Measurements from ENCODE around the gene MDM1. TPM values are rescaled to one million over a fixed set of nuclear protein-coding genes. Genes with fewer than 3 reads are reported as not detected.

Gene MDM1
- total RNA-seq, 2 experiments from 2014 or later = 26.2 to 30.8 TPM

DNA sequence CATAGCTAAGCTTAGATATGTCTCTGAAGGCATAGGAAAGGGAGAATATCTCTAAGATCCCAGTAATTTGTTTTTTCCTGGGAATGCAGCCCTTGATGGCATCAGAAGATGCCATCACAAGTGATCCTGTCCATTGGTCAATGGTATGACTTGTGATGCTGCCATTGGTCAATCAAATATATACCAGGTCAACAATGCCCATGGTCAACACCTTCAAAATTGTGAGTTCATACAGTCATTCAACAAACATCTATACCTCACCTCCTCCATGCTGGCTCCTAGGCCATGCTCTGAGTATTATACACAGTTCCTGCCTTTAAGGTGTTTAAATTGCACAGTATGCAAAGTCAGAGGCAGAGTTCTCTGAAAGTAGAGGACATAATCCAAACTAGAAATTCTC, 59.4 kb downstream of the MDM1 start:
- no peak for DNase-seq (ENCODE audit: low spot score)
- ChIA-PET CTCF (ENCODE audit: unreplicated experiment) (no interaction called here), POLR2A (interaction anchor here (0.5 kb wide), 1 partner anchor 348 kb away, joined by 3 read pairs; no protein-coding TSS in a partner anchor)
- no peak overlapping the region for H3K4me3 ChIP-seq (ENCODE audit: low read depth, low read length, poor library complexity, severe bottlenecking)
- no peak overlapping the region for H2AFZ ChIP-seq (ENCODE audit: low read length)
- no peaks in the 10 kb centered on the region for H3K79me2 ChIP-seq (ENCODE audit: insufficient read depth, low read depth, low read length)
- intact Hi-C loops (cut with micrococcal nuclease; ENCODE audit: unreplicated experiment) = no loop called here
- H3K9me3 ChIP-seq (ENCODE audit: low read length) = no peaks in the 10 kb centered on the region
- TF ChIP-seq, protein P1, sequence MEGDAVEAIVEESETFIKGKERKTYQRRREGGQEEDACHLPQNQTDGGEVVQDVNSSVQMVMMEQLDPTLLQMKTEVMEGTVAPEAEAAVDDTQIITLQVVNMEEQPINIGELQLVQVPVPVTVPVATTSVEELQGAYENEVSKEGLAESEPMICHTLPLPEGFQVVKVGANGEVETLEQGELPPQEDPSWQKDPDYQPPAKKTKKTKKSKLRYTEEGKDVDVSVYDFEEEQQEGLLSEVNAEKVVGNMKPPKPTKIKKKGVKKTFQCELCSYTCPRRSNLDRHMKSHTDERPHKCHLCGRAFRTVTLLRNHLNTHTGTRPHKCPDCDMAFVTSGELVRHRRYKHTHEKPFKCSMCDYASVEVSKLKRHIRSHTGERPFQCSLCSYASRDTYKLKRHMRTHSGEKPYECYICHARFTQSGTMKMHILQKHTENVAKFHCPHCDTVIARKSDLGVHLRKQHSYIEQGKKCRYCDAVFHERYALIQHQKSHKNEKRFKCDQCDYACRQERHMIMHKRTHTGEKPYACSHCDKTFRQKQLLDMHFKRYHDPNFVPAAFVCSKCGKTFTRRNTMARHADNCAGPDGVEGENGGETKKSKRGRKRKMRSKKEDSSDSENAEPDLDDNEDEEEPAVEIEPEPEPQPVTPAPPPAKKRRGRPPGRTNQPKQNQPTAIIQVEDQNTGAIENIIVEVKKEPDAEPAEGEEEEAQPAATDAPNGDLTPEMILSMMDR (conservative IDR thresholded peaks at IDR 0.05; ENCODE audit: low read length) = no peak
- TF ChIP-seq EZH2phosphoT487 (IDR thresholded peaks at IDR 0.05; ENCODE audit: borderline replicate concordance, low read depth, low read length) = no peak
- no TSS peak for BruUV-seq (replicated peaks)
- no peaks in the 10 kb centered on the region for H3K9me2 ChIP-seq (ENCODE audit: insufficient read depth, low read length)
- H3K4me1 ChIP-seq (ENCODE audit: insufficient read depth, low read length, poor library complexity, severe bottlenecking) = no peaks in the 10 kb centered on the region
- no peaks in the 10 kb centered on the region for H4K20me1 ChIP-seq (ENCODE audit: insufficient read depth, low read length)
- H3K36me3 ChIP-seq (ENCODE audit: insufficient read depth, low read length) = no peaks in the 10 kb centered on the region
- no peak overlapping the region for H3K27ac ChIP-seq (ENCODE audit: low read depth, low read length, poor library complexity, severe bottlenecking)
- no peak overlapping the region for H3K4me2 ChIP-seq (ENCODE audit: low read length)

DNA sequence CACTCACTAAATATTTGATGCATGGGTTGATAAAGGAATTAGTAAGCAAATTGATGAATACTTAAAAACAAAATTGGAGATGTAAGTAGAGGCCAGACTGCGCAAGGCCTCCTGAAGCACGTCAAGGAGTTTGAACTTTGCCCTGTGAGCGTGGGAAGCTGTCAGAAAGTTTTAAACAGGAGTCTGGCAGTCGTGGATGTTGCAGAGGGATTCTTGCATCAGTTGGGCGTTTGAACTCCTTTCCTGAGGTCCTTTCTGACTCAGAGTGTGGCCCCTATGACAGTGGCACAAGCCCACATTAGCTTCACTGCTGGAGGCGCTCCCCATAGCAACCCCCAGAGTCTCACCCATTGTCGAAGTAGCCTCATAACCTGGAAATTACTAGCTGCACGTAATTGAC, 60.8 kb downstream of the MDM1 start:
- Histone ChIP-seq H2AFZ (ENCODE audit: low read length) (no peak overlapping the region), H3K27ac (ENCODE audit: low read depth, low read length, poor library complexity, severe bottlenecking) (no peak overlapping the region), H3K4me3 (ENCODE audit: low read depth, low read length, poor library complexity, severe bottlenecking) (no peak overlapping the region), H3K9me2 (ENCODE audit: insufficient read depth, low read length) (no peaks in the 10 kb centered on the region), H3K9me3 (ENCODE audit: low read length) (no peaks in the 10 kb centered on the region), H3K4me2 (ENCODE audit: low read length) (no peak overlapping the region), H4K20me1 (ENCODE audit: insufficient read depth, low read length) (no peaks in the 10 kb centered on the region), H3K4me1 (ENCODE audit: insufficient read depth, low read length, poor library complexity, severe bottlenecking) (no peaks in the 10 kb centered on the region), H3K36me3 (ENCODE audit: insufficient read depth, low read length) (no peaks in the 10 kb centered on the region), H3K79me2 (ENCODE audit: insufficient read depth, low read depth, low read length) (no peaks in the 10 kb centered on the region)
- no peak for DNase-seq (ENCODE audit: low spot score)
- ChIA-PET CTCF (ENCODE audit: unreplicated experiment) (no interaction called here), POLR2A (interaction anchor here (0.6 to 0.8 kb wide), 3 partner anchors 14 to 368 kb away, joined by 3 to 4 read pairs (median 3); no protein-coding TSS in a partner anchor)
- no TSS peak for BruUV-seq (replicated peaks)
- intact Hi-C loops (cut with micrococcal nuclease; ENCODE audit: unreplicated experiment) = no loop called here
- no peak for TF ChIP-seq EZH2phosphoT487 (IDR thresholded peaks at IDR 0.05; ENCODE audit: borderline replicate concordance, low read depth, low read length)
- TF ChIP-seq, protein P1 (conservative IDR thresholded peaks at IDR 0.05; ENCODE audit: low read length) = no peak

DNA sequence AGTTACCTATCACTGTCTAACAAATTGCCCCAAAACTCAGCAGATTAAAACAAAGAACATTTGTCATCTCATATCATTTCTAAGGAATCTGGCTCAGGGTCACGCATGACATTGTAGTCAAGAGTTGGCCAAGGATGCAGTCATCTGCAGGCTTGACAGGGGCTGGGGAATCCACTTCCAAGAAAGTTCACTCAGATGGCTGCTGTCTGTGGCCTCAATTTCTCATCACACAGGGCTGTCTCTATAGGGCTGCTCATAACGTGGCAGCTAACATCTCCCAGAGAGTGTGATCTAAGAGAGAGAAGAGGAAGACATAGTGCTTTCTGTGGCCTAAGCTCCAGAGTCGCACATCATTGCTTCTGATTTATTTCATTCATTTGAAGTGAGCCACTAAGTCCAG, 61.8 kb downstream of the MDM1 start:
- Histone ChIP-seq H3K4me3 (ENCODE audit: low read depth, low read length, poor library complexity, severe bottlenecking) (no peak overlapping the region), H3K4me2 (ENCODE audit: low read length) (no peak overlapping the region), H3K4me1 (ENCODE audit: insufficient read depth, low read length, poor library complexity, severe bottlenecking) (no peaks in the 10 kb centered on the region), H3K9me3 (ENCODE audit: low read length) (no peaks in the 10 kb centered on the region), H3K9me2 (ENCODE audit: insufficient read depth, low read length) (no peaks in the 10 kb centered on the region), H2AFZ (ENCODE audit: low read length) (no peak overlapping the region), H4K20me1 (ENCODE audit: insufficient read depth, low read length) (no peaks in the 10 kb centered on the region), H3K79me2 (ENCODE audit: insufficient read depth, low read depth, low read length) (no peaks in the 10 kb centered on the region), H3K27ac (ENCODE audit: low read depth, low read length, poor library complexity, severe bottlenecking) (no peak overlapping the region), H3K36me3 (ENCODE audit: insufficient read depth, low read length) (no peaks in the 10 kb centered on the region)
- ChIA-PET POLR2A (no interaction called here), CTCF (ENCODE audit: unreplicated experiment) (no interaction called here)
- DNase-seq (ENCODE audit: low spot score) = no peak
- intact Hi-C loops (cut with micrococcal nuclease; ENCODE audit: unreplicated experiment) = no loop called here
- TF ChIP-seq EZH2phosphoT487 (IDR thresholded peaks at IDR 0.05; ENCODE audit: borderline replicate concordance, low read depth, low read length) = no peak
- TF ChIP-seq, protein P1 (conservative IDR thresholded peaks at IDR 0.05; ENCODE audit: low read length) = no peak
- BruUV-seq (replicated peaks) = no TSS peak
